ENCODE data around the gene ST6GAL1. TPM values are rescaled to one million over a fixed set of nuclear protein-coding genes. Genes with fewer than 3 reads are reported as not detected.

ST6GAL1 gene
- total RNA-seq, 4 donors from 2014 or later, result 24.7 to 58.1 (median 44.5) TPM

DNA sequence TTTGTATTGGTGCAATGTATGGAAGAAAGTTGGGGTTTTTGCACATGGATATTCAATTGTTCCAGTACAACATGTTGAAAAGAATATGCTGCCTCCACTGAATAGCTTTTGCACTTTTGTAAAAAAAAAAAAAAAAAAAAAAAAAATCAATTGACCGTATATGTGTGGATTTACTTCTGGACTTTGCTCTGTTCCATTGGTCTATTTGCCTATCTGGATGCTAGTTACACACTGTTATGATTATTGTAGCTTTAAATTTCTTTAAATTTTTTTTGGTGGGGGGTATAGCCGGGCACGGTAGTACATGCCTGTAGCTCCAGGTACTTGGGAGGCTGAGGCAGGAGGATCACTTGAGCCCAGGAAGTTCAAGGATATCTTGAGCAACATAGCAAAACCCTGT, 156.5 kb downstream of the ST6GAL1 start:
- no peak overlapping the region for H3K4me3 ChIP-seq
- no peaks in the 10 kb centered on the region for H3K36me3 ChIP-seq
- 93 to 95% methylated on average over 3 of the region's 3 CpGs for WGBS, 2 donors
- DNase-seq (ENCODE audit: low spot score in 2 of 2), result no peak
- H3K9me3 ChIP-seq, result peaks cover 0 to 27% (median 10%) of the 10 kb centered on the region in 4 donors
- TF ChIP-seq POLR2A (IDR thresholded peaks at IDR 0.05) (no peak), EP300 (IDR thresholded peaks at IDR 0.05) (no peak)
- TF ChIP-seq, protein P1, sequence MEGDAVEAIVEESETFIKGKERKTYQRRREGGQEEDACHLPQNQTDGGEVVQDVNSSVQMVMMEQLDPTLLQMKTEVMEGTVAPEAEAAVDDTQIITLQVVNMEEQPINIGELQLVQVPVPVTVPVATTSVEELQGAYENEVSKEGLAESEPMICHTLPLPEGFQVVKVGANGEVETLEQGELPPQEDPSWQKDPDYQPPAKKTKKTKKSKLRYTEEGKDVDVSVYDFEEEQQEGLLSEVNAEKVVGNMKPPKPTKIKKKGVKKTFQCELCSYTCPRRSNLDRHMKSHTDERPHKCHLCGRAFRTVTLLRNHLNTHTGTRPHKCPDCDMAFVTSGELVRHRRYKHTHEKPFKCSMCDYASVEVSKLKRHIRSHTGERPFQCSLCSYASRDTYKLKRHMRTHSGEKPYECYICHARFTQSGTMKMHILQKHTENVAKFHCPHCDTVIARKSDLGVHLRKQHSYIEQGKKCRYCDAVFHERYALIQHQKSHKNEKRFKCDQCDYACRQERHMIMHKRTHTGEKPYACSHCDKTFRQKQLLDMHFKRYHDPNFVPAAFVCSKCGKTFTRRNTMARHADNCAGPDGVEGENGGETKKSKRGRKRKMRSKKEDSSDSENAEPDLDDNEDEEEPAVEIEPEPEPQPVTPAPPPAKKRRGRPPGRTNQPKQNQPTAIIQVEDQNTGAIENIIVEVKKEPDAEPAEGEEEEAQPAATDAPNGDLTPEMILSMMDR (IDR thresholded peaks at IDR 0.05), result no peak
- peaks cover 0 to 5% (median 0%) of the 10 kb centered on the region in 4 donors for H3K4me1 ChIP-seq
- no peak overlapping the region for H3K27ac ChIP-seq
- no peaks in the 10 kb centered on the region for H3K27me3 ChIP-seq

DNA sequence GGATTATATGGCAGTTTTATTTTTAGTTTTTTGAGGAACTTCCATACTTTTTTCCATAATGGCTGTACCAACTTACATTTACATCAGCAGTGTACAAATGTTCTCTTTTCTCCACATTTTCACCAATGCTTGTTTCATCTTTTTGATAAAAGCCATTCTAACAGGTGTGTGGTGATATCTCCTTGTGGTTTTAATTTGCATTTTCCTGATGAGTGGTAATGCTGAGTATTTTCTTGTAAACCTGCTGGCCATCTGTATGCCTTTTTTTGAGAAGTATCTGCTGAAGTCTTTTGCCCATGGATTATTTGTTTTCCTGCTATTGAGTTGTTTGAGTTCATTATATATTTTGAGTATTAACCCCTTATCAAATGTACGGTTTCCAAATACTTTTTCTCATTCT, 158.4 kb downstream of the ST6GAL1 start:
- DNase-seq (ENCODE audit: low spot score in 2 of 2), result no peak

DNA sequence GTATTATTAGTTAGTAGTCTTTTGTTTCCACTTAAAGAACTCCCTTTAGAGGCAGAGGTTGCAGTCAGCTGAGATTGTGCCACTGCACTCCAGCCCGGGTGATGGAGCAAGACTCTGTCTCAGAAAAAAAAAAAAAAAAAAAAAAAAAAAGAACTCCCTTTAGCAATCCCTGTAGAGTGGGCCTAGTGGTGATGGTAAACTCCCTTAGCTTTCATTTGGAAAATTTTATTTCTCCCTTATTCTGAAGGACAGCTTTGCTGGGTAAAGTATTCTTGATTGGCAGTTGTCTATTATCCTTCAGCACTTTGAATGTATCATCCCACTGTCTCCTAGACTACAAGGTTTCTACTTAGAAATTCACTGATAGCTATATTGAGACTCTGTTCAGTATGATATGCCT, 163.0 kb downstream of the ST6GAL1 start:
- whole genome bisulfite sequencing, 2 donors, result 90 to 91% methylated on average over 1 of the region's 1 CpG

More for the DNA sequence above, 158.4 kb downstream of the ST6GAL1 start:
- Histone ChIP-seq H3K36me3 (no peaks in the 10 kb centered on the region), H3K4me3 (no peak overlapping the region), H3K27me3 (no peaks in the 10 kb centered on the region), H3K27ac (no peak overlapping the region), H3K4me1 (peaks cover 0 to 5% (median 0%) of the 10 kb centered on the region in 4 donors), H3K9me3 (peaks cover 0 to 31% (median 10%) of the 10 kb centered on the region in 4 donors)
- no peak for TF ChIP-seq POLR2A (IDR thresholded peaks at IDR 0.05)
- no peak for TF ChIP-seq EP300 (IDR thresholded peaks at IDR 0.05)
- TF ChIP-seq, protein P1 (IDR thresholded peaks at IDR 0.05), result no peak
- 59 to 68% methylated on average over 1 of the region's 1 CpG for WGBS, 2 donors

DNA sequence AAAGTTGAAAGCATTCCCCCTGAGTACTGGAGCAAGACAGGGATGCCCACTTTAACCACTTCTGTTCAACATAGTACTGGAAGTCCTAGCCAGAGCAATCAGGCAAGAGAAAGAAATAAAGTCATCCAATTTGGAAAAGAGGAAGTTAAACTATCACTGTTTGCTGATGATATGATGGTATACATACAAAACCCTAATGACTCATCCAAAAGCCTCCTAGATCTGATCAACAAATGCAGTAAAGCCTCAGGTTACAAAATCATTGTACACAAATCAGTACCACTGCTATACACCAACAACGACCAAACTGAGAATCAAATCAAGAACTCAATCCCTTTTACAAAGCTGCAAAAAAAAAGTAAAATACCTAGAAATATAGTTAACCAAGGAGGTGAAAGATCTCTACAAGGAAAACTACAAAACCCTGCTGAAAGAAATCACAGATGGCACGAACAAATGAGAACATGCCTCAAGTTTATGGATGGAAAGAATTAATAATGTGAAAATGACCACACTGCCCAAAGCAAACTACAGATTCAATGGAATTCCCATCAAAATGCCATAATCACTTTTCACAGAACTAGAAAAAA, 168.7 kb downstream of the ST6GAL1 start:
- no peak overlapping the region for H3K4me3 ChIP-seq
- no peak overlapping the region for H3K27ac ChIP-seq
- H3K9me3 ChIP-seq, result peaks cover 0 to 33% (median 4%) of the 10 kb centered on the region in 4 donors
- no peak for TF ChIP-seq POLR2A (IDR thresholded peaks at IDR 0.05)
- TF ChIP-seq EP300 (IDR thresholded peaks at IDR 0.05), result no peak
- TF ChIP-seq, protein P1 (IDR thresholded peaks at IDR 0.05), result no peak
- WGBS, 2 donors, result 91% methylated on average over 2 of the region's 2 CpGs
- DNase-seq (ENCODE audit: low spot score in 2 of 2), result no peak
- H3K4me1 ChIP-seq, result peaks cover 0 to 31% (median 11%) of the 10 kb centered on the region in 4 donors
- H3K27me3 ChIP-seq, result no peaks in the 10 kb centered on the region
- no peaks in the 10 kb centered on the region for H3K36me3 ChIP-seq

More for the DNA sequence above, 163.0 kb downstream of the ST6GAL1 start:
- H3K27ac ChIP-seq, result no peak overlapping the region
- H3K4me1 ChIP-seq, result no peaks in the 10 kb centered on the region
- H3K4me3 ChIP-seq, result no peak overlapping the region
- no peaks in the 10 kb centered on the region for H3K27me3 ChIP-seq
- no peaks in the 10 kb centered on the region for H3K36me3 ChIP-seq
- no peak for DNase-seq (ENCODE audit: low spot score in 2 of 2)
- peaks cover 0 to 41% (median 7%) of the 10 kb centered on the region in 4 donors for H3K9me3 ChIP-seq
- no peak for TF ChIP-seq EP300 (IDR thresholded peaks at IDR 0.05)

DNA sequence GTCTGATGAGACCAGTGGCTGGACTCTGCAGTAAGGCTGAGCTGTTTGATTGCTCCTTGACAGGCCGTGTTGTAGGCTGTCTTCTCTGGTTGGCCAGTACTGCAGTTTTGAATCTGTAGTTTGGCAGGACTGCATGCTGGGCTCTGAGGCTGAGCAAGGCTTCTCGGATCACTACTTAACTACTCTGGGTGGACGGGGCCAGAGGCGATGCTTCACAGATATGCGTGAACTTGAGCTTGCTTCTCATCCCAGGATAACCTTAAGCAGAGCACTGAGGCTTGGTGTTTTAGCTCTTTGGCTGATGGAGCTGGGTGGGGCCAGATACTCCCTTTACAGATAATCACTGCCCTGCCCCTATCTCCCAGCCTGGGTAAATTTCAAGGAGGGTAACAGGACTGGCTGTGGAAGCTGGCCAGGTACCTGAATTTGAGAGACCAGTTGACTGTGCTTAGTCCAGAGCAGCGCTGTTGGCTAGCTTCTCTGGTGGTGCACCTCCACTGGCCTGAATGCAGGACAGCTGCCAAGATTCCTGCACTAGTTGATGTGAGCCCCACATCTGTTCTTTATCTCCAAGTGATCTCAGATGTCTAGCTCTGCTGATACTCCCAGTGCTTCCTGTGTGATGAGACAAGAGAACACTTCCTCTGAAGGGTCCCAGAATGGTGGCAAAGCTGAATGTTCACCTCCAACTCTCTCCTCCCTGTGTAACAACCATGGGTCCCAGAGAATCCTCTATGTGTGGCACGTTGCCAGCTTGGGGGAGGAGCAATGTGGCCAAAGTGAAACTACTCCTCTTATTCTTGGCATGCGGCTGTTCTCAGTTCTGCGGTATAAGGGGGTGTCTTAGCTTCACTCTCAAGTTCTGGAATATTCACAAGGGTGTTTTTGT, 171.1 kb downstream of the ST6GAL1 start:
- peak in 1 of 2 donors; percentile 49 for TF ChIP-seq EP300 (IDR thresholded peaks at IDR 0.05)
- TF ChIP-seq, protein P1 (IDR thresholded peaks at IDR 0.05), result no peak

More for the DNA sequence above, 171.1 kb downstream of the ST6GAL1 start:
- Histone ChIP-seq H3K36me3 (no peaks in the 10 kb centered on the region), H3K4me3 (peak overlapping the region; percentile 13 to 46 (median 18)), H3K27ac (peak overlapping the region; percentile 25 to 85 (median 56)), H3K27me3 (no peaks in the 10 kb centered on the region), H3K4me1 (peaks cover 0 to 48% (median 11%) of the 10 kb centered on the region in 4 donors), H3K9me3 (peaks cover 0 to 25% (median 4%) of the 10 kb centered on the region in 4 donors)
- WGBS, 2 donors, result 19 to 28% methylated on average over 9 of the region's 9 CpGs
- peak; percentile 71 to 81 for DNase-seq (ENCODE audit: low spot score in 2 of 2)
